ENCODE results near the gene LGMN.
"Not testable (repeated sequence)": the region's sequence is repeated elsewhere in the genome, so short reads cannot be mapped to it uniquely, and the experiment has no call there.

LGMN gene

GRCh38 chr14:92748259-92749016 is at the start of gene LGMN:
LGMN (minus strand) TSS chr14:92748627; CDS start chr14:92732786, 15,841 bp downstream.
- peak; percentile 91 for DNase-seq

- DNase-seq: no peak
Measured at GRCh38 chr14:92794961-92795360, 46.5 kb upstream of the LGMN start.

GRCh38 chr14:92794547-92794941 is 46.1 kb upstream of the LGMN start:
- peak; percentile 23 for DNase-seq

GRCh38 chr14:92793709-92794546 is 45.5 kb upstream of the LGMN start, which contains the start of gene GOLGA5:
GOLGA5 (plus strand) TSS chr14:92794305; CDS start chr14:92797438, 3,133 bp downstream.
- DNase-seq: peak; percentile 98

GRCh38 chr14:92792885-92793284 is 44.5 kb upstream of the LGMN start:
- peak; percentile 1 for DNase-seq

- DNase-seq: no peak
Measured at GRCh38 chr14:92789457-92790089, 41.1 kb upstream of the LGMN start.

- DNase-seq: no peak
Measured at GRCh38 chr14:92787554-92787953, 39.1 kb upstream of the LGMN start.

GRCh38 chr14:92786427-92786756 is 38.0 kb upstream of the LGMN start:
- no peak for DNase-seq

- DNase-seq: no peak
Measured at GRCh38 chr14:92785667-92786426, 37.4 kb upstream of the LGMN start.

GRCh38 chr14:92783813-92784431 is 35.5 kb upstream of the LGMN start:
- peak; percentile 42 for DNase-seq

GRCh38 chr14:92781350-92781749 is 32.9 kb upstream of the LGMN start:
- DNase-seq: no peak

GRCh38 chr14:92780444-92781232 is 32.2 kb upstream of the LGMN start:
- no peak for DNase-seq

GRCh38 chr14:92778868-92779565 is 30.6 kb upstream of the LGMN start:
- not testable (repeated sequence) for DNase-seq

- not testable (repeated sequence) for DNase-seq
Measured at GRCh38 chr14:92775292-92775691, 26.9 kb upstream of the LGMN start.

GRCh38 chr14:92774572-92774971 is 26.1 kb upstream of the LGMN start:
- no peak for DNase-seq

GRCh38 chr14:92770484-92770883 is 22.1 kb upstream of the LGMN start:
- DNase-seq: no peak

GRCh38 chr14:92768795-92769194 is 20.4 kb upstream of the LGMN start:
- DNase-seq: no peak

GRCh38 chr14:92768236-92768635 is 19.8 kb upstream of the LGMN start:
- not testable (repeated sequence) for DNase-seq

GRCh38 chr14:92763666-92764631 is 15.5 kb upstream of the LGMN start:
- DNase-seq: peak; percentile 20

- no peak for DNase-seq
Measured at GRCh38 chr14:92760524-92760805, 12.0 kb upstream of the LGMN start.
